OCI-LY3 (cell line): ENCODE measurements around the gene UBXN10.
"Not testable (repeated sequence)": the region's sequence is repeated elsewhere in the genome, so short reads cannot be mapped to it uniquely, and the experiment has no call there.

ENCODE experiments used
- EZH2phosphoT487 ChIP-seq: fragments of 200-600 bp; shearing (Covaris generic); IDR thresholded peaks from 2 replicates; pipeline ENCODE4 v1.6.1; 2018; ENCODE audit warnings: antibody characterized with exemption, mixed run types, low read depth
- TF ChIP-seq, protein P1 (sequence below): fragments of 200-600, 300-600 bp; sonication (generic); IDR thresholded peaks from 2 replicates; pipeline ENCODE4 v1.5.1; 2014; ENCODE audit warnings: antibody characterized with exemption, low read length, low read depth

DNA sequence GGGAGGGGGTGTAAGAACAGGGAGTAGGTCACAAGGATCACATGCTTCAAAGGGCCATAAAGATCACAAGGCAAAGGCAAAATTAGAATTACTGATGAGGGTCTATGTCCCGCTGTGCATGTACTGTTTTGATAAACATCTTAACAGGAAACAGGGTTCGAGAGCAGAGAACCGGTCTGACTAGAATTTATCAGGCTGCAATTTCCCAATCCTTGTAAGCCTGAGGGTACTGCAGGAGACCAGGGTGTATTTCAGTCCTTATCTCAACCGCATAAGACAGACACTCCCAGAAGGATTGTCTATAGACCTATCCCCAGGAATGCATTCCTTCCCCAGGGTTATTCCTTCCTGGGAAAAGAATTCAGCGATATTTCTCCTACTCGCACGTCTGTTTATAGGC, 46.7 kb downstream of the UBXN10 start:
- TF ChIP-seq, protein P1, sequence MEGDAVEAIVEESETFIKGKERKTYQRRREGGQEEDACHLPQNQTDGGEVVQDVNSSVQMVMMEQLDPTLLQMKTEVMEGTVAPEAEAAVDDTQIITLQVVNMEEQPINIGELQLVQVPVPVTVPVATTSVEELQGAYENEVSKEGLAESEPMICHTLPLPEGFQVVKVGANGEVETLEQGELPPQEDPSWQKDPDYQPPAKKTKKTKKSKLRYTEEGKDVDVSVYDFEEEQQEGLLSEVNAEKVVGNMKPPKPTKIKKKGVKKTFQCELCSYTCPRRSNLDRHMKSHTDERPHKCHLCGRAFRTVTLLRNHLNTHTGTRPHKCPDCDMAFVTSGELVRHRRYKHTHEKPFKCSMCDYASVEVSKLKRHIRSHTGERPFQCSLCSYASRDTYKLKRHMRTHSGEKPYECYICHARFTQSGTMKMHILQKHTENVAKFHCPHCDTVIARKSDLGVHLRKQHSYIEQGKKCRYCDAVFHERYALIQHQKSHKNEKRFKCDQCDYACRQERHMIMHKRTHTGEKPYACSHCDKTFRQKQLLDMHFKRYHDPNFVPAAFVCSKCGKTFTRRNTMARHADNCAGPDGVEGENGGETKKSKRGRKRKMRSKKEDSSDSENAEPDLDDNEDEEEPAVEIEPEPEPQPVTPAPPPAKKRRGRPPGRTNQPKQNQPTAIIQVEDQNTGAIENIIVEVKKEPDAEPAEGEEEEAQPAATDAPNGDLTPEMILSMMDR: not testable (repeated sequence)
- TF ChIP-seq EZH2phosphoT487: not testable (repeated sequence)
